Keratinocyte (primary cell): ENCODE measurements around the gene CFAP299. TPM values are rescaled to one million over a fixed set of nuclear protein-coding genes. Genes with fewer than 3 reads are reported as not detected.

Source experiments
- DNase-seq: peaks from one replicate; pipeline ENCODE4 v3.0.0-alpha.2; 2011; ENCODE audit warnings: low read depth, missing footprints, low spot score
- FAIRE-seq: peaks from 2 replicates; lab custom pipeline; 2011; peaks lifted over from hg19 to GRCh38; lab: Jason Lieb, UNC
- H2AFZ ChIP-seq: 2 replicates; pipeline ENCODE4 v1.6.0; 2012; ENCODE audit warnings: low read length, control low read depth, inconsistent platforms; ENCODE audit not compliant: control insufficient read depth
- H3K27ac ChIP-seq: 2 replicates; pipeline ENCODE4 v1.5.1; 2011; ENCODE audit warnings: low read length; ENCODE audit not compliant: control insufficient read depth, insufficient read depth
- H3K27me3 ChIP-seq: 3 replicates; pipeline ENCODE4 v1.6.0; 2011; ENCODE audit warnings: low read length; ENCODE audit not compliant: control insufficient read depth, insufficient read depth; ENCODE audit errors: extremely low read depth
- H3K36me3 ChIP-seq, 2 experiments: 2 replicates in 1 of 2; 3 replicates in 1 of 2; pipeline ENCODE4 v1.5.1; 2011; ENCODE audit warnings: low read length in 2 of 2, mild to moderate bottlenecking in 1 of 2; ENCODE audit not compliant: control insufficient read depth in 2 of 2, insufficient read depth in 2 of 2; ENCODE audit errors: extremely low read depth in 1 of 2
- H3K4me1 ChIP-seq: 3 replicates; pipeline ENCODE4 v1.5.1; 2011; ENCODE audit warnings: low read length; ENCODE audit not compliant: control insufficient read depth, insufficient read depth; ENCODE audit errors: extremely low read depth
- H3K4me2 ChIP-seq: 3 replicates; pipeline ENCODE4 v1.6.0; 2011; ENCODE audit warnings: low read depth, low read length; ENCODE audit not compliant: control insufficient read depth, insufficient read depth; ENCODE audit errors: extremely low read depth
- H3K4me3 ChIP-seq, 3 experiments: fragments of 200-600 bp in 1 of 3; sonication (generic) in 1 of 3; 2 replicates in 2 of 3; 3 replicates in 1 of 3; pipeline ENCODE4 v1.5.1; 2011 to 2016; ENCODE audit warnings: low read length in 3 of 3, mild to moderate bottlenecking in 3 of 3, control low read depth in 2 of 3, inconsistent platforms in 1 of 3, low read depth in 1 of 3, mixed read lengths in 1 of 3, mixed run types in 1 of 3, moderate library complexity in 1 of 3; ENCODE audit not compliant: control insufficient read depth in 2 of 3, insufficient read depth in 2 of 3; ENCODE audit errors: extremely low read depth in 1 of 3
- H3K79me2 ChIP-seq: 2 replicates; pipeline ENCODE4 v1.6.0; 2012; ENCODE audit warnings: low read length; ENCODE audit not compliant: control insufficient read depth, insufficient read depth
- H3K9ac ChIP-seq: 3 replicates; pipeline ENCODE4 v1.6.0; 2011; ENCODE audit warnings: low read length; ENCODE audit not compliant: control insufficient read depth, insufficient read depth; ENCODE audit errors: extremely low read depth
- H3K9me1 ChIP-seq: 3 replicates; pipeline ENCODE4 v1.6.0; 2011; ENCODE audit warnings: low read length; ENCODE audit not compliant: control insufficient read depth, insufficient read depth; ENCODE audit errors: extremely low read depth
- H3K9me3 ChIP-seq: 2 replicates; pipeline ENCODE4 v1.5.1; 2012; ENCODE audit warnings: low read depth, low read length; ENCODE audit not compliant: control insufficient read depth
- H4K20me1 ChIP-seq: 3 replicates; pipeline ENCODE4 v1.6.0; 2011; ENCODE audit warnings: low read length; ENCODE audit not compliant: control insufficient read depth, insufficient read depth; ENCODE audit errors: extremely low read depth
- EZH2 ChIP-seq: IDR thresholded peaks from one replicate; pipeline ENCODE4 v1.6.1; 2012; ENCODE audit warnings: inconsistent platforms, mild to moderate bottlenecking, low read length, moderate library complexity
- dilution Hi-C: fragments of 300-500 bp; cut with MboI; formaldehyde crosslinking; loops from one replicate; pipeline ENCODE4 v1.7.0; 2020; ENCODE audit warnings: low sequenced_read_pairs; ENCODE audit not compliant: extremely low pct_ligation_motif_present
- polyA plus RNA-seq, 5 experiments: library from polyadenylated mRNA; depleted of rRNA in 3 of 5; stranded (reverse) in 3 of 5; stranded (forward) in 1 of 5; unstranded in 1 of 5; fragments of >200 nt; gene quantifications; 1 replicate in 1 of 5; 2 replicates in 3 of 5; 3 replicates in 1 of 5; pipeline versions ENCODE4 v1.2.1 to v1.2.3, GENCODE V29; 2011 to 2012; ENCODE audit warnings: missing spikeins in 2 of 5, low read depth in 1 of 5, low replicate concordance in 1 of 5
- TF ChIP-seq, protein P1 (sequence below), 3 experiments: IDR thresholded peaks in 1 of 3; conservative IDR thresholded peaks in 1 of 3; optimal IDR thresholded peaks in 1 of 3; 2 replicates in 2 of 3; 3 replicates in 1 of 3; pipeline versions ENCODE3 to v1.5.1; 2011; ENCODE audit warnings: low read length in 3 of 3, mild to moderate bottlenecking in 3 of 3, moderate library complexity in 2 of 3, control low read depth in 1 of 3, inconsistent platforms in 1 of 3; ENCODE audit not compliant: insufficient read depth in 2 of 3; ENCODE audit errors: extremely low read depth in 1 of 3

CFAP299 gene
- polyA plus RNA-seq, 1 donor (not counting 4 experiments of a cell fraction or from before 2014, with no cell fraction given), result 0.14 TPM

DNA sequence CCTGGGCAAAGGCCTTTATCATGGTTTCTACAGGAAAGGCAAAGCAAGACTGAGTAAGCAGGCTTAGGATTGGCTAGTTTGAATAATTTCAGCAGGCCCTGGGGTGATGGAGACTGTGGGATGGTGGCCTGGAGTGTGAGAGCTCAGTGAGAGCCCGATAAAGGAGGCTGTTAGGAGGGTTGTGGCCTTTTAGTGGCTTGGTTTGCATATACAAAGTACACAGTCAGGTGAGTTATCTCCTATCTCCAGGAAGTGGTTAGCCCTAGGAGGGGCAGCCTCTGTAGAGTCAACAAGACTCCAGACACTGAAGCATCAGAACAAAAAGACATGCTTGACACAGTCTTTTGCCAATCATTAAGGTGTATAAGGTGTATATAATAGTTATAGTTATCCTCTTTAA, 157.2 kb downstream of the CFAP299 start:
- H3K4me3 ChIP-seq, result no peak overlapping the region
- no peaks in the 10 kb centered on the region for H3K79me2 ChIP-seq
- DNase-seq, result no peak
- no peaks in the 10 kb centered on the region for H4K20me1 ChIP-seq
- no peaks in the 10 kb centered on the region for H3K36me3 ChIP-seq
- no peaks in the 10 kb centered on the region for H3K27me3 ChIP-seq
- peak overlapping the region; percentile 42 for H2AFZ ChIP-seq
- dilution Hi-C loops, result no loop called here
- no peaks in the 10 kb centered on the region for H3K9me1 ChIP-seq
- H3K4me1 ChIP-seq, result no peaks in the 10 kb centered on the region
- no peaks in the 10 kb centered on the region for H3K9me3 ChIP-seq
- no peak for TF ChIP-seq EZH2
- TF ChIP-seq, protein P1, sequence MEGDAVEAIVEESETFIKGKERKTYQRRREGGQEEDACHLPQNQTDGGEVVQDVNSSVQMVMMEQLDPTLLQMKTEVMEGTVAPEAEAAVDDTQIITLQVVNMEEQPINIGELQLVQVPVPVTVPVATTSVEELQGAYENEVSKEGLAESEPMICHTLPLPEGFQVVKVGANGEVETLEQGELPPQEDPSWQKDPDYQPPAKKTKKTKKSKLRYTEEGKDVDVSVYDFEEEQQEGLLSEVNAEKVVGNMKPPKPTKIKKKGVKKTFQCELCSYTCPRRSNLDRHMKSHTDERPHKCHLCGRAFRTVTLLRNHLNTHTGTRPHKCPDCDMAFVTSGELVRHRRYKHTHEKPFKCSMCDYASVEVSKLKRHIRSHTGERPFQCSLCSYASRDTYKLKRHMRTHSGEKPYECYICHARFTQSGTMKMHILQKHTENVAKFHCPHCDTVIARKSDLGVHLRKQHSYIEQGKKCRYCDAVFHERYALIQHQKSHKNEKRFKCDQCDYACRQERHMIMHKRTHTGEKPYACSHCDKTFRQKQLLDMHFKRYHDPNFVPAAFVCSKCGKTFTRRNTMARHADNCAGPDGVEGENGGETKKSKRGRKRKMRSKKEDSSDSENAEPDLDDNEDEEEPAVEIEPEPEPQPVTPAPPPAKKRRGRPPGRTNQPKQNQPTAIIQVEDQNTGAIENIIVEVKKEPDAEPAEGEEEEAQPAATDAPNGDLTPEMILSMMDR (optimal IDR thresholded peaks at IDR 0.05 in 1 of 3, IDR thresholded peaks at IDR 0.05 in 1 of 3, conservative IDR thresholded peaks at IDR 0.05 in 1 of 3; ENCODE audit: extremely low read depth in 1 of 3, insufficient read depth in 2 of 3, low read length in 3 of 3), result no peak
- H3K4me2 ChIP-seq, result no peak overlapping the region
- FAIRE-seq, result no peak
- H3K9ac ChIP-seq, result no peak overlapping the region
- H3K27ac ChIP-seq, result no peak overlapping the region

DNA sequence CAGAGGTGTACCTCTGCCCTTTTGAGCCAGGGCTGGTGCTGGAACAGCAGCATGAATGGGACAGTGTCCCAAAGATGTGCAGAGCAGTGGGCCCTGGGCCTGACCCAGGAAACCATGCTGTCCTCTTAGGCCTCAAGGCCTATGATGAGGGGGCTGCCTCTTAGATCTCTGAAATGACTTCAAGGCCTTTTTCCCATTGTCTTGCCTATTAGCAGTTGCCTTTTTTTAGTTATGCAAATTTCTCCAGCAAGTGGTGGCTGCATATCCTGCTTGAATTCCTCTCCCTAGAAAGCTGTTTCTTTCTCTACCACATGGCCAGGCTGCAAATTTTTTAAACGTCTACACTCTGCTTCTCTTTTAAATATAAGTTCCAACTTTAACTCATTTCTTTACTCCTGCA, 160.3 kb downstream of the CFAP299 start:
- FAIRE-seq, result no peak

More for the DNA sequence above, 160.3 kb downstream of the CFAP299 start:
- H4K20me1 ChIP-seq, result no peaks in the 10 kb centered on the region
- H3K36me3 ChIP-seq, result no peaks in the 10 kb centered on the region
- dilution Hi-C loops, result no loop called here
- no peak overlapping the region for H3K9ac ChIP-seq
- no peak overlapping the region for H3K4me2 ChIP-seq
- no peak for TF ChIP-seq EZH2
- TF ChIP-seq, protein P1 (optimal IDR thresholded peaks at IDR 0.05 in 1 of 3, IDR thresholded peaks at IDR 0.05 in 1 of 3, conservative IDR thresholded peaks at IDR 0.05 in 1 of 3; ENCODE audit: extremely low read depth in 1 of 3, insufficient read depth in 2 of 3, low read length in 3 of 3), result no peak
- no peak overlapping the region for H2AFZ ChIP-seq
- DNase-seq, result no peak
- H3K9me3 ChIP-seq, result no peaks in the 10 kb centered on the region
- no peaks in the 10 kb centered on the region for H3K4me1 ChIP-seq
- no peaks in the 10 kb centered on the region for H3K27me3 ChIP-seq
- no peak overlapping the region for H3K27ac ChIP-seq
- no peak overlapping the region for H3K4me3 ChIP-seq
- no peaks in the 10 kb centered on the region for H3K79me2 ChIP-seq
- no peaks in the 10 kb centered on the region for H3K9me1 ChIP-seq
